Measurements from ENCODE around the gene SLC22A23.

- TF ChIP-seq ARNT (IDR thresholded peaks at IDR 0.05) (no peak), NFRKB (IDR thresholded peaks at IDR 0.05) (no peak), FOXM1 (IDR thresholded peaks at IDR 0.05; ENCODE audit: borderline replicate concordance) (no peak), SUZ12 (IDR thresholded peaks at IDR 0.05) (no peak), SP1 (IDR thresholded peaks at IDR 0.05) (no peak), TARDBP (IDR thresholded peaks at IDR 0.05) (no peak), BHLHE40 (IDR thresholded peaks at IDR 0.05; ENCODE audit: borderline replicate concordance) (no peak), FOXK2 (IDR thresholded peaks at IDR 0.05) (no peak), HDGF (IDR thresholded peaks at IDR 0.05; ENCODE audit: borderline replicate concordance) (no peak), CTBP1 (IDR thresholded peaks at IDR 0.05; ENCODE audit: borderline replicate concordance) (no peak), ELF4 (IDR thresholded peaks at IDR 0.05) (no peak), PKNOX1 (IDR thresholded peaks at IDR 0.05) (no peak), FOXA1 (IDR thresholded peaks at IDR 0.05) (no peak)
Measured at GRCh38 chr6:3371222-3371949, 85.5 kb downstream of the SLC22A23 start.

Data from HEK293T (cell line).